Measurements from ENCODE around the gene SHH.

DNA sequence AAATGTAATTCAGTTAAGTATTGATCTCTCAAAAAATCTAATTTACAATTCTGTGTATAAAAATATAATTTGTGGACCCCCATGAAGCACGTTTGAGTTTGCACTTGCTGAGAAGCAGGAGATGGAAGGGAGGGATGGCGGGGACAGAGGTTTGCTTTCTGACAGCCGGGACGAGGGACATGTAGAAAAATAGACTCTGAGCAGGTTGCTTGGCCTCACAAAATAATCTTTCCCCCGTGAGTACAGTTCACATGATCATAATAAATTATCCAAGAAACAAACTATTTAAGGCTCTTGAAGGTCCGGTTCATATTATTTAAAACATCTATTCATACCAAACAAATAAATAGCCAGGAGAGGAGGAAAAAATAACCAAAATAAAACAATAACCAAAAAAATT lies 10.0 kb downstream of the SHH start:
- no peak for TF ChIP-seq HCFC1 (IDR thresholded peaks at IDR 0.05; ENCODE audit: low read depth, low read length)
- TF ChIP-seq ARNT (IDR thresholded peaks at IDR 0.05), result no peak
- TF ChIP-seq, protein P1, sequence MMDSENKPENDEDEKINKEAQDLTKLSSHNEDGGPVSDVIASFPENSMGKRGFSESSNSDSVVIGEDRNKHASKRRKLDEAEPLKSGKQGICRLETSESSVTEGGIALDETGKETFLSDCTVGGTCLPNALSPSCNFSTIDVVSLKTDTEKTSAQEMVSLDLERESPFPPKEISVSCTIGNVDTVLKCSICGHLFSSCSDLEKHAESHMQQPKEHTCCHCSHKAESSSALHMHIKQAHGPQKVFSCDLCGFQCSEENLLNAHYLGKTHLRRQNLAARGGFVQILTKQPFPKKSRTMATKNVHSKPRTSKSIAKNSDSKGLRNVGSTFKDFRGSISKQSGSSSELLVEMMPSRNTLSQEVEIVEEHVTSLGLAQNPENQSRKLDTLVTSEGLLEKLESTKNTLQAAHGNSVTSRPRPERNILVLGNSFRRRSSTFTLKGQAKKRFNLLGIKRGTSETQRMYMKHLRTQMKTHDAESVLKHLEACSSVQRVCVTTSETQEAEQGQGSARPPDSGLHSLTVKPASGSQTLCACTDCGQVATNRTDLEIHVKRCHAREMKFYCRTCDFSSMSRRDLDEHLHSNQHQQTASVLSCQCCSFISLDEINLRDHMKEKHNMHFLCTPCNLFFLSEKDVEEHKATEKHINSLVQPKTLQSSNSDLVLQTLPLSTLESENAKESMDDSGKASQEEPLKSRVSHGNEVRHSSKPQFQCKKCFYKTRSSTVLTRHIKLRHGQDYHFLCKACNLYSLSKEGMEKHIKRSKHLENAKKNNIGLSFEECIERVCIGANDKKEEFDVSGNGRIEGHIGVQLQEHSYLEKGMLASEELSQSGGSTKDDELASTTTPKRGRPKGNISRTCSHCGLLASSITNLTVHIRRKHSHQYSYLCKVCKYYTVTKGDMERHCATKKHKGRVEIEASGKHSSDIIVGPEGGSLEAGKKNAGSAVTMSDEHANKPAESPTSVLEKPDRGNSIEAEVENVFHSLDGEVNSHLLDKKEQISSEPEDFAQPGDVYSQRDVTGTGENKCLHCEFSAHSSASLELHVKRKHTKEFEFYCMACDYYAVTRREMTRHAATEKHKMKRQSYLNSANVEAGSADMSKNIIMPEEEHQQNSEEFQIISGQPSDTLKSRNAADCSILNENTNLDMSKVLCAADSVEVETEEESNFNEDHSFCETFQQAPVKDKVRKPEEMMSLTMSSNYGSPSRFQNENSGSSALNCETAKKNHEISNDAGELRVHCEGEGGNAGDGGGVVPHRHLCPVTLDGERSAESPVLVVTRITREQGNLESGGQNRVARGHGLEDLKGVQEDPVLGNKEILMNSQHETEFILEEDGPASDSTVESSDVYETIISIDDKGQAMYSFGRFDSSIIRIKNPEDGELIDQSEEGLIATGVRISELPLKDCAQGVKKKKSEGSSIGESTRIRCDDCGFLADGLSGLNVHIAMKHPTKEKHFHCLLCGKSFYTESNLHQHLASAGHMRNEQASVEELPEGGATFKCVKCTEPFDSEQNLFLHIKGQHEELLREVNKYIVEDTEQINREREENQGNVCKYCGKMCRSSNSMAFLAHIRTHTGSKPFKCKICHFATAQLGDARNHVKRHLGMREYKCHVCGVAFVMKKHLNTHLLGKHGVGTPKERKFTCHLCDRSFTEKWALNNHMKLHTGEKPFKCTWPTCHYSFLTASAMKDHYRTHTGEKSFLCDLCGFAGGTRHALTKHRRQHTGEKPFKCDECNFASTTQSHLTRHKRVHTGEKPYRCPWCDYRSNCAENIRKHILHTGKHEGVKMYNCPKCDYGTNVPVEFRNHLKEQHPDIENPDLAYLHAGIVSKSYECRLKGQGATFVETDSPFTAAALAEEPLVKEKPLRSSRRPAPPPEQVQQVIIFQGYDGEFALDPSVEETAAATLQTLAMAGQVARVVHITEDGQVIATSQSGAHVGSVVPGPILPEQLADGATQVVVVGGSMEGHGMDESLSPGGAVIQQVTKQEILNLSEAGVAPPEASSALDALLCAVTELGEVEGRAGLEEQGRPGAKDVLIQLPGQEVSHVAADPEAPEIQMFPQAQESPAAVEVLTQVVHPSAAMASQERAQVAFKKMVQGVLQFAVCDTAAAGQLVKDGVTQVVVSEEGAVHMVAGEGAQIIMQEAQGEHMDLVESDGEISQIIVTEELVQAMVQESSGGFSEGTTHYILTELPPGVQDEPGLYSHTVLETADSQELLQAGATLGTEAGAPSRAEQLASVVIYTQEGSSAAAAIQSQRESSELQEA (CRISPR knock-in tag; IDR thresholded peaks at IDR 0.05; ENCODE audit: not compliant biosample characterization), result no peak
- TF ChIP-seq HOXA3 (CRISPR knock-in tag; IDR thresholded peaks at IDR 0.05), result no peak
- no peak for TF ChIP-seq HDAC2 (CRISPR knock-in tag; IDR thresholded peaks at IDR 0.05)
- TF ChIP-seq, protein P2, sequence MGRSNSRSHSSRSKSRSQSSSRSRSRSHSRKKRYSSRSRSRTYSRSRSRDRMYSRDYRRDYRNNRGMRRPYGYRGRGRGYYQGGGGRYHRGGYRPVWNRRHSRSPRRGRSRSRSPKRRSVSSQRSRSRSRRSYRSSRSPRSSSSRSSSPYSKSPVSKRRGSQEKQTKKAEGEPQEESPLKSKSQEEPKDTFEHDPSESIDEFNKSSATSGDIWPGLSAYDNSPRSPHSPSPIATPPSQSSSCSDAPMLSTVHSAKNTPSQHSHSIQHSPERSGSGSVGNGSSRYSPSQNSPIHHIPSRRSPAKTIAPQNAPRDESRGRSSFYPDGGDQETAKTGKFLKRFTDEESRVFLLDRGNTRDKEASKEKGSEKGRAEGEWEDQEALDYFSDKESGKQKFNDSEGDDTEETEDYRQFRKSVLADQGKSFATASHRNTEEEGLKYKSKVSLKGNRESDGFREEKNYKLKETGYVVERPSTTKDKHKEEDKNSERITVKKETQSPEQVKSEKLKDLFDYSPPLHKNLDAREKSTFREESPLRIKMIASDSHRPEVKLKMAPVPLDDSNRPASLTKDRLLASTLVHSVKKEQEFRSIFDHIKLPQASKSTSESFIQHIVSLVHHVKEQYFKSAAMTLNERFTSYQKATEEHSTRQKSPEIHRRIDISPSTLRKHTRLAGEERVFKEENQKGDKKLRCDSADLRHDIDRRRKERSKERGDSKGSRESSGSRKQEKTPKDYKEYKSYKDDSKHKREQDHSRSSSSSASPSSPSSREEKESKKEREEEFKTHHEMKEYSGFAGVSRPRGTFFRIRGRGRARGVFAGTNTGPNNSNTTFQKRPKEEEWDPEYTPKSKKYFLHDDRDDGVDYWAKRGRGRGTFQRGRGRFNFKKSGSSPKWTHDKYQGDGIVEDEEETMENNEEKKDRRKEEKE (IDR thresholded peaks at IDR 0.05), result no peak
- TF ChIP-seq, protein P3, sequence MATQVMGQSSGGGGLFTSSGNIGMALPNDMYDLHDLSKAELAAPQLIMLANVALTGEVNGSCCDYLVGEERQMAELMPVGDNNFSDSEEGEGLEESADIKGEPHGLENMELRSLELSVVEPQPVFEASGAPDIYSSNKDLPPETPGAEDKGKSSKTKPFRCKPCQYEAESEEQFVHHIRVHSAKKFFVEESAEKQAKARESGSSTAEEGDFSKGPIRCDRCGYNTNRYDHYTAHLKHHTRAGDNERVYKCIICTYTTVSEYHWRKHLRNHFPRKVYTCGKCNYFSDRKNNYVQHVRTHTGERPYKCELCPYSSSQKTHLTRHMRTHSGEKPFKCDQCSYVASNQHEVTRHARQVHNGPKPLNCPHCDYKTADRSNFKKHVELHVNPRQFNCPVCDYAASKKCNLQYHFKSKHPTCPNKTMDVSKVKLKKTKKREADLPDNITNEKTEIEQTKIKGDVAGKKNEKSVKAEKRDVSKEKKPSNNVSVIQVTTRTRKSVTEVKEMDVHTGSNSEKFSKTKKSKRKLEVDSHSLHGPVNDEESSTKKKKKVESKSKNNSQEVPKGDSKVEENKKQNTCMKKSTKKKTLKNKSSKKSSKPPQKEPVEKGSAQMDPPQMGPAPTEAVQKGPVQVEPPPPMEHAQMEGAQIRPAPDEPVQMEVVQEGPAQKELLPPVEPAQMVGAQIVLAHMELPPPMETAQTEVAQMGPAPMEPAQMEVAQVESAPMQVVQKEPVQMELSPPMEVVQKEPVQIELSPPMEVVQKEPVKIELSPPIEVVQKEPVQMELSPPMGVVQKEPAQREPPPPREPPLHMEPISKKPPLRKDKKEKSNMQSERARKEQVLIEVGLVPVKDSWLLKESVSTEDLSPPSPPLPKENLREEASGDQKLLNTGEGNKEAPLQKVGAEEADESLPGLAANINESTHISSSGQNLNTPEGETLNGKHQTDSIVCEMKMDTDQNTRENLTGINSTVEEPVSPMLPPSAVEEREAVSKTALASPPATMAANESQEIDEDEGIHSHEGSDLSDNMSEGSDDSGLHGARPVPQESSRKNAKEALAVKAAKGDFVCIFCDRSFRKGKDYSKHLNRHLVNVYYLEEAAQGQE (IDR thresholded peaks at IDR 0.05; ENCODE audit: borderline replicate concordance in 1 of 2, low read depth in 1 of 2, low read length in 2 of 2), result no peak
- TF ChIP-seq POLR2A (IDR thresholded peaks at IDR 0.05; ENCODE audit: insufficient read depth in 1 of 2, low read depth in 2 of 2, low read length in 2 of 2), result no peak
- TF ChIP-seq, protein P4, sequence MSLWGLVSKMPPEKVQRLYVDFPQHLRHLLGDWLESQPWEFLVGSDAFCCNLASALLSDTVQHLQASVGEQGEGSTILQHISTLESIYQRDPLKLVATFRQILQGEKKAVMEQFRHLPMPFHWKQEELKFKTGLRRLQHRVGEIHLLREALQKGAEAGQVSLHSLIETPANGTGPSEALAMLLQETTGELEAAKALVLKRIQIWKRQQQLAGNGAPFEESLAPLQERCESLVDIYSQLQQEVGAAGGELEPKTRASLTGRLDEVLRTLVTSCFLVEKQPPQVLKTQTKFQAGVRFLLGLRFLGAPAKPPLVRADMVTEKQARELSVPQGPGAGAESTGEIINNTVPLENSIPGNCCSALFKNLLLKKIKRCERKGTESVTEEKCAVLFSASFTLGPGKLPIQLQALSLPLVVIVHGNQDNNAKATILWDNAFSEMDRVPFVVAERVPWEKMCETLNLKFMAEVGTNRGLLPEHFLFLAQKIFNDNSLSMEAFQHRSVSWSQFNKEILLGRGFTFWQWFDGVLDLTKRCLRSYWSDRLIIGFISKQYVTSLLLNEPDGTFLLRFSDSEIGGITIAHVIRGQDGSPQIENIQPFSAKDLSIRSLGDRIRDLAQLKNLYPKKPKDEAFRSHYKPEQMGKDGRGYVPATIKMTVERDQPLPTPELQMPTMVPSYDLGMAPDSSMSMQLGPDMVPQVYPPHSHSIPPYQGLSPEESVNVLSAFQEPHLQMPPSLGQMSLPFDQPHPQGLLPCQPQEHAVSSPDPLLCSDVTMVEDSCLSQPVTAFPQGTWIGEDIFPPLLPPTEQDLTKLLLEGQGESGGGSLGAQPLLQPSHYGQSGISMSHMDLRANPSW (CRISPR knock-in tag; IDR thresholded peaks at IDR 0.05; ENCODE audit: borderline replicate concordance), result no peak
- TF ChIP-seq MAZ (IDR thresholded peaks at IDR 0.05; ENCODE audit: borderline replicate concordance, low read depth, low read length), result no peak
- no peak for TF ChIP-seq MAZ (CRISPR knock-in tag; IDR thresholded peaks at IDR 0.05; ENCODE audit: low read depth)
- no peak for TF ChIP-seq JDP2 (CRISPR knock-in tag; IDR thresholded peaks at IDR 0.05; ENCODE audit: borderline replicate concordance)
- TF ChIP-seq, protein P5, sequence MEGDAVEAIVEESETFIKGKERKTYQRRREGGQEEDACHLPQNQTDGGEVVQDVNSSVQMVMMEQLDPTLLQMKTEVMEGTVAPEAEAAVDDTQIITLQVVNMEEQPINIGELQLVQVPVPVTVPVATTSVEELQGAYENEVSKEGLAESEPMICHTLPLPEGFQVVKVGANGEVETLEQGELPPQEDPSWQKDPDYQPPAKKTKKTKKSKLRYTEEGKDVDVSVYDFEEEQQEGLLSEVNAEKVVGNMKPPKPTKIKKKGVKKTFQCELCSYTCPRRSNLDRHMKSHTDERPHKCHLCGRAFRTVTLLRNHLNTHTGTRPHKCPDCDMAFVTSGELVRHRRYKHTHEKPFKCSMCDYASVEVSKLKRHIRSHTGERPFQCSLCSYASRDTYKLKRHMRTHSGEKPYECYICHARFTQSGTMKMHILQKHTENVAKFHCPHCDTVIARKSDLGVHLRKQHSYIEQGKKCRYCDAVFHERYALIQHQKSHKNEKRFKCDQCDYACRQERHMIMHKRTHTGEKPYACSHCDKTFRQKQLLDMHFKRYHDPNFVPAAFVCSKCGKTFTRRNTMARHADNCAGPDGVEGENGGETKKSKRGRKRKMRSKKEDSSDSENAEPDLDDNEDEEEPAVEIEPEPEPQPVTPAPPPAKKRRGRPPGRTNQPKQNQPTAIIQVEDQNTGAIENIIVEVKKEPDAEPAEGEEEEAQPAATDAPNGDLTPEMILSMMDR (CRISPR knock-in tag; IDR thresholded peaks at IDR 0.05), result no peak

Measured in HepG2 (cell line).